Effector CD8-positive, alpha-beta T cell (primary cell): ENCODE data around the gene MGAT4A.
"Not testable (repeated sequence)": the region's sequence is repeated elsewhere in the genome, so short reads cannot be mapped to it uniquely, and the experiment has no call there.

ENCODE experiments used
- DNase-seq: peaks from one replicate; lab custom pipeline; 2025; lab: John Stamatoyannopoulos, UW

The MGAT4A gene

GRCh38 chr2:98607741-98608115 is 123.2 kb downstream of the MGAT4A start:
- DNase-seq: no peak

- no peak for DNase-seq
These were observed 123.8 kb downstream of the MGAT4A start for GRCh38 chr2:98607104-98607503.

- no peak for DNase-seq
These were observed 124.5 kb downstream of the MGAT4A start for GRCh38 chr2:98606431-98606830.

- DNase-seq: no peak
These were observed 125.9 kb downstream of the MGAT4A start for GRCh38 chr2:98605076-98605475.

- no peak for DNase-seq
These were observed 126.4 kb downstream of the MGAT4A start for GRCh38 chr2:98604547-98604946.

- DNase-seq: no peak
These were observed 129.3 kb downstream of the MGAT4A start for GRCh38 chr2:98601532-98602132.

- no peak for DNase-seq
These were observed 132.0 kb downstream of the MGAT4A start for GRCh38 chr2:98598781-98599428.

GRCh38 chr2:98594665-98595064 is 136.3 kb downstream of the MGAT4A start:
- DNase-seq: not testable (repeated sequence)

GRCh38 chr2:98592565-98592964 is 138.4 kb downstream of the MGAT4A start:
- no peak for DNase-seq

- no peak for DNase-seq
These were observed 141.4 kb downstream of the MGAT4A start for GRCh38 chr2:98589489-98589888.

GRCh38 chr2:98588880-98589431 is 142.0 kb downstream of the MGAT4A start:
- no peak for DNase-seq

- DNase-seq: no peak
These were observed 144.3 kb downstream of the MGAT4A start for GRCh38 chr2:98586551-98587140.

- DNase-seq: no peak
These were observed 145.5 kb downstream of the MGAT4A start for GRCh38 chr2:98585386-98585785.

- DNase-seq: no peak
These were observed 146.9 kb downstream of the MGAT4A start for GRCh38 chr2:98583816-98584618.

- no peak for DNase-seq
These were observed 147.7 kb downstream of the MGAT4A start for GRCh38 chr2:98583276-98583675.

GRCh38 chr2:98582523-98582922 is 148.4 kb downstream of the MGAT4A start:
- DNase-seq: no peak

GRCh38 chr2:98580656-98581284 is 150.2 kb downstream of the MGAT4A start:
- DNase-seq: no peak

GRCh38 chr2:98579926-98580325 is 151.0 kb downstream of the MGAT4A start:
- no peak for DNase-seq

- no peak for DNase-seq
These were observed 152.7 kb downstream of the MGAT4A start for GRCh38 chr2:98578231-98578630.

GRCh38 chr2:98577313-98577712 is 153.6 kb downstream of the MGAT4A start:
- no peak for DNase-seq

- DNase-seq: no peak
These were observed 154.1 kb downstream of the MGAT4A start for GRCh38 chr2:98576666-98577312.
